HG03175 (cell line): ENCODE measurements around the gene C10orf95.

Source experiments
- ATAC-seq: cut with Tn5 transposase; IDR thresholded peaks from one replicate; pipeline ENCODE4 v1.9.1; 2021; ENCODE audit warnings: mild to moderate bottlenecking, moderate library complexity; ENCODE audit not compliant: unreplicated experiment

The C10orf95 gene

GRCh38 chr10:102405108-102405571 is 46.2 kb downstream of the C10orf95 start:
- no peak for ATAC-seq

GRCh38 chr10:102404361-102405107 is 46.8 kb downstream of the C10orf95 start:
- no peak for ATAC-seq

- no peak for ATAC-seq
Measured at GRCh38 chr10:102403115-102403514, 48.2 kb downstream of the C10orf95 start.

GRCh38 chr10:102402512-102402896 is 48.8 kb downstream of the C10orf95 start:
- ATAC-seq = no peak

GRCh38 chr10:102401735-102402511 is 49.4 kb downstream of the C10orf95 start:
- ATAC-seq = no peak

GRCh38 chr10:102401342-102401654 is 50.0 kb downstream of the C10orf95 start:
- ATAC-seq = no peak

- no peak for ATAC-seq
Measured at GRCh38 chr10:102400598-102401341, 50.6 kb downstream of the C10orf95 start.

GRCh38 chr10:102400076-102400475 is 51.3 kb downstream of the C10orf95 start:
- no peak for ATAC-seq
